ENCODE data around the gene MUCL1. TPM values are rescaled to one million over a fixed set of nuclear protein-coding genes. Genes with fewer than 3 reads are reported as not detected.
"Not testable (repeated sequence)": the region's sequence is repeated elsewhere in the genome, so short reads cannot be mapped to it uniquely, and the experiment has no call there.

Gene MUCL1
- total and polyA plus RNA-seq, 5 donors, result 1.1 to 1.5 TPM; not detected in 3

GRCh38 chr12:54863948-54864618 is 9.8 kb downstream of the MUCL1 start:
- DNase-seq, result no peak
- intact Hi-C loops (cut with DNase I), result no loop called here

GRCh38 chr12:54865683-54866324 is 11.5 kb downstream of the MUCL1 start:
- no peaks in the 10 kb centered on the region for H3K9me3 ChIP-seq (ENCODE audit: control insufficient read depth, low read length)
- ATAC-seq (no peak), DNase-seq (no peak)
- intact Hi-C loops (cut with DNase I), result no loop called here
- H3K27ac ChIP-seq (ENCODE audit: low read length), result no peak overlapping the region
- no peaks in the 10 kb centered on the region for H3K4me1 ChIP-seq (ENCODE audit: control insufficient read depth, insufficient read depth, low read length)
- no peak overlapping the region for H3K4me3 ChIP-seq (ENCODE audit: low read length)
- no peaks in the 10 kb centered on the region for H3K27me3 ChIP-seq (ENCODE audit: control insufficient read depth, insufficient read depth)
- 87% methylated on average over 4 of the region's 4 CpGs for WGBS

More at GRCh38 chr12:54863948-54864618, 9.8 kb downstream of the MUCL1 start:
- Histone ChIP-seq H3K27me3 (ENCODE audit: control insufficient read depth, insufficient read depth) (no peaks in the 10 kb centered on the region), H3K27ac (ENCODE audit: low read length) (no peak overlapping the region), H3K4me1 (ENCODE audit: control insufficient read depth, insufficient read depth, low read length) (no peaks in the 10 kb centered on the region), H3K4me3 (ENCODE audit: low read length) (no peak overlapping the region), H3K9me3 (ENCODE audit: control insufficient read depth, low read length) (no peaks in the 10 kb centered on the region)
- no peak for ATAC-seq
- WGBS, result 48% methylated on average over 1 of the region's 1 CpG

GRCh38 chr12:54868690-54869089 is 14.4 kb downstream of the MUCL1 start:
- no peak for DNase-seq
- no peaks in the 10 kb centered on the region for H3K27me3 ChIP-seq (ENCODE audit: control insufficient read depth, insufficient read depth)
- ATAC-seq, result no peak
- H3K4me1 ChIP-seq (ENCODE audit: control insufficient read depth, insufficient read depth, low read length), result no peaks in the 10 kb centered on the region
- no peak overlapping the region for H3K27ac ChIP-seq (ENCODE audit: low read length)
- WGBS, result 53% methylated on average over 2 of the region's 2 CpGs
- intact Hi-C loops (cut with DNase I), result no loop called here
- H3K4me3 ChIP-seq (ENCODE audit: low read length), result no peak overlapping the region
- H3K9me3 ChIP-seq (ENCODE audit: control insufficient read depth, low read length), result no peaks in the 10 kb centered on the region

GRCh38 chr12:54870048-54870447 is 15.7 kb downstream of the MUCL1 start:
- ATAC-seq (no peak), DNase-seq (no peak)
- Histone ChIP-seq H3K9me3 (ENCODE audit: control insufficient read depth, low read length) (no peaks in the 10 kb centered on the region), H3K27me3 (ENCODE audit: control insufficient read depth, insufficient read depth) (no peaks in the 10 kb centered on the region), H3K4me3 (ENCODE audit: low read length) (no peak overlapping the region), H3K4me1 (ENCODE audit: control insufficient read depth, insufficient read depth, low read length) (no peaks in the 10 kb centered on the region), H3K27ac (ENCODE audit: low read length) (no peak overlapping the region)
- intact Hi-C loops (cut with DNase I), result no loop called here
- 89% methylated on average over 1 of the region's 1 CpG for WGBS

GRCh38 chr12:54870617-54871016 is 16.3 kb downstream of the MUCL1 start:
- H3K4me1 ChIP-seq (ENCODE audit: control insufficient read depth, insufficient read depth, low read length), result no peaks in the 10 kb centered on the region
- DNase-seq (no peak), ATAC-seq (no peak)
- 83% methylated on average over 5 of the region's 5 CpGs for WGBS
- no peaks in the 10 kb centered on the region for H3K9me3 ChIP-seq (ENCODE audit: control insufficient read depth, low read length)
- H3K27me3 ChIP-seq (ENCODE audit: control insufficient read depth, insufficient read depth), result no peaks in the 10 kb centered on the region
- no peak overlapping the region for H3K27ac ChIP-seq (ENCODE audit: low read length)
- no peak overlapping the region for H3K4me3 ChIP-seq (ENCODE audit: low read length)
- intact Hi-C loops (cut with DNase I), result no loop called here

- Histone ChIP-seq H3K27me3 (ENCODE audit: control insufficient read depth, insufficient read depth) (no peaks in the 10 kb centered on the region), H3K4me1 (ENCODE audit: control insufficient read depth, insufficient read depth, low read length) (no peaks in the 10 kb centered on the region), H3K27ac (ENCODE audit: low read length) (no peak overlapping the region), H3K9me3 (ENCODE audit: control insufficient read depth, low read length) (no peaks in the 10 kb centered on the region), H3K4me3 (ENCODE audit: low read length) (no peak overlapping the region)
- 43% methylated on average over 3 of the region's 3 CpGs for whole genome bisulfite sequencing
- ATAC-seq (no peak), DNase-seq (no peak)
- intact Hi-C loops (cut with DNase I), result no loop called here
Measured at GRCh38 chr12:54879150-54879549, 24.8 kb downstream of the MUCL1 start.

- Histone ChIP-seq H3K27ac (ENCODE audit: low read length) (no peak overlapping the region), H3K27me3 (ENCODE audit: control insufficient read depth, insufficient read depth) (no peaks in the 10 kb centered on the region), H3K4me3 (ENCODE audit: low read length) (no peak overlapping the region), H3K9me3 (ENCODE audit: control insufficient read depth, low read length) (no peaks in the 10 kb centered on the region), H3K4me1 (ENCODE audit: control insufficient read depth, insufficient read depth, low read length) (no peaks in the 10 kb centered on the region)
- no peak for ATAC-seq
- intact Hi-C loops (cut with DNase I), result no loop called here
- no peak for DNase-seq
Measured at GRCh38 chr12:54879579-54879978, 25.3 kb downstream of the MUCL1 start.

GRCh38 chr12:54882079-54882478 is 27.8 kb downstream of the MUCL1 start:
- Histone ChIP-seq H3K4me3 (ENCODE audit: low read length) (no peak overlapping the region), H3K4me1 (ENCODE audit: control insufficient read depth, insufficient read depth, low read length) (no peaks in the 10 kb centered on the region), H3K27me3 (ENCODE audit: control insufficient read depth, insufficient read depth) (no peaks in the 10 kb centered on the region), H3K9me3 (ENCODE audit: control insufficient read depth, low read length) (no peaks in the 10 kb centered on the region), H3K27ac (ENCODE audit: low read length) (no peak overlapping the region)
- intact Hi-C loops (cut with DNase I), result no loop called here
- ATAC-seq, result no peak
- no peak for DNase-seq
- WGBS, result 73% methylated on average over 2 of the region's 2 CpGs

- intact Hi-C loops (cut with DNase I); H3K9me3 ChIP-seq (ENCODE audit: control insufficient read depth, low read length); ATAC-seq; H3K27ac ChIP-seq (ENCODE audit: low read length); H3K4me3 ChIP-seq (ENCODE audit: low read length); DNase-seq; H3K27me3 ChIP-seq (ENCODE audit: control insufficient read depth, insufficient read depth); H3K4me1 ChIP-seq (ENCODE audit: control insufficient read depth, insufficient read depth, low read length): not testable (repeated sequence)
- WGBS, result 57% methylated on average over 1 of the region's 1 CpG
Measured at GRCh38 chr12:54882597-54882996, 28.3 kb downstream of the MUCL1 start.

- H3K27ac ChIP-seq (ENCODE audit: low read length); DNase-seq; H3K4me3 ChIP-seq (ENCODE audit: low read length); ATAC-seq; intact Hi-C loops (cut with DNase I); H3K27me3 ChIP-seq (ENCODE audit: control insufficient read depth, insufficient read depth); H3K9me3 ChIP-seq (ENCODE audit: control insufficient read depth, low read length); H3K4me1 ChIP-seq (ENCODE audit: control insufficient read depth, insufficient read depth, low read length): not testable (repeated sequence)
- 78% methylated on average over 11 of the region's 11 CpGs for WGBS
Measured at GRCh38 chr12:54888428-54888827, 34.1 kb downstream of the MUCL1 start.

GRCh38 chr12:54890339-54890738 is 36.0 kb downstream of the MUCL1 start:
- WGBS, result 88% methylated on average over 3 of the region's 3 CpGs
- no peak for DNase-seq
- H3K4me3 ChIP-seq (ENCODE audit: low read length), result no peak overlapping the region
- no peaks in the 10 kb centered on the region for H3K9me3 ChIP-seq (ENCODE audit: control insufficient read depth, low read length)
- H3K4me1 ChIP-seq (ENCODE audit: control insufficient read depth, insufficient read depth, low read length), result no peaks in the 10 kb centered on the region
- no peak overlapping the region for H3K27ac ChIP-seq (ENCODE audit: low read length)
- H3K27me3 ChIP-seq (ENCODE audit: control insufficient read depth, insufficient read depth), result no peaks in the 10 kb centered on the region
- no peak for ATAC-seq
- intact Hi-C loops (cut with DNase I), result no loop called here
